ENCODE results near the gene SLC6A9.

Gene SLC6A9

DNA sequence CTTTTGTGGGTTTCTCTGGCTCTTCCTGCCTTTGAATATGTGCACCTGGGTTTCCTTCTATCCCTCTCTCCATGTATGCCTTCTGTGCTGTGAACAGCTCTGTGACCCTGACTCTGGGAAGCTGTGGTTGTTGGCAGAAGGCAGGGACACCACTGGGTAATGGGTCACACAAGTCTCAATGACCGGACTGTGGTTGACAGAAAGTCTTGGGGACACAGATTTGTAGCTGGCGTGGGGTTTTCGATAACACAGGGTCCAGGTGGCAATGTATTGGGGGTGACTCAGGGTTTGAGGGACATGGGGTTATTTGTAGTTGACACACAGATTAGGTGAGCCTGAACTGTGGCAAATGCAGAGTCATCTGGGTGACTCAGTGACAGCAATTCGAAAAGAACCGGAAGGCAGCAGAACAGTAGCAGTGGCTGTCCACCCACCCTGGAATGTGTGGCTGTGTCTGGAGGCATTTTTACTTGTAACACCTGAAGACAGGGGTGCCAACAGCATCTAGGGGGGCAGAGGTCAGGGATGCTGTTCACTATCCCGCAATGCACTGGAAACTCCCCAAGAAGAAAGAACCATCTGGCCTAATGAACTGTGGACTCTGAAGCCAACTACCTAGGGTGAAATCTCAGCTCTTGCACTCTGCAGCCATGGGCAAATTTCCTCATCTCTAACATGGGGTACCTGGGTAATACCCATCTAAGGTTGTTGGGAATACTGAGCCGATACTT lies 13.0 kb upstream of the SLC6A9 start:
- TF ChIP-seq CTCF (IDR thresholded peaks at IDR 0.05; ENCODE audit: insufficient read depth, low read length, missing control alignments) = no peak
- no peak overlapping the region for H3K4me3 ChIP-seq (ENCODE audit: low read depth, low read length)
- ChIA-PET CTCF (interaction anchor here (0.9 to 11.8 kb wide), 6 partner anchors 8 to 281 kb away, joined by 3 to 313 read pairs (median 8); partner anchors contain the start of gene ARTN), POLR2A (no interaction called here)
- DNase-seq (ENCODE audit: low read depth, low spot score) = no peak

GRCh38 chr1:44043176-44044070 lies 12.2 kb upstream of the SLC6A9 start:
- no peak for DNase-seq (ENCODE audit: low read depth, low spot score)
- CTCF ChIA-PET = interaction anchor here (0.9 to 11.8 kb wide), 9 partner anchors 8 to 280 kb away, joined by 3 to 313 read pairs (median 5); partner anchors contain the start of genes ARTN and ATP6V0B
- POLR2A ChIA-PET = interaction anchor here (0.6 kb wide), 1 partner anchor 284 kb away, joined by 3 read pairs; no protein-coding TSS in a partner anchor
- no peak for TF ChIP-seq CTCF (IDR thresholded peaks at IDR 0.05; ENCODE audit: insufficient read depth, low read length, missing control alignments)
- H3K4me3 ChIP-seq (ENCODE audit: low read depth, low read length) = no peak overlapping the region

DNA sequence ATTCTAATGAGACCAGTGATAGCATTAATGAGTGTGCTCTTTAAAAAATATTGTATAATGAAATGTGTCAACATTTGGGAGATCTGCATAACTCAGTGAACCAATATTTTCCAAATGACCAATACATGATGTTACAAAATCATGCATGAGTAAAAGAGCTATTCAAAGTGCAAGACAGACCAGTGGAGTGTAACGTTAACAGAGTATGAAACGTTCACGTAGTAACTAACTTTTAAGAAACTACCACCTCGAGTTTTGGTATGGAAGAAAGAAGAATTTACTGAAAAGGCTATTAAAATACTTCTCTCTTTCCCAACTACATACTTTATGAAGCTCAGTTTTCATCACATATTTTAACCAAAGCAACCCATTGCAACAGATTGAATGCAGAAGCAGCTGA lies 9.6 kb upstream of the SLC6A9 start:
- no peak overlapping the region for H3K4me3 ChIP-seq (ENCODE audit: low read depth, low read length)
- no peak for TF ChIP-seq CTCF (IDR thresholded peaks at IDR 0.05; ENCODE audit: insufficient read depth, low read length, missing control alignments)
- CTCF ChIA-PET = interaction anchor here (1.1 to 11.8 kb wide), 5 partner anchors 8 to 175 kb away, joined by 3 to 313 read pairs (median 4); partner anchors contain the start of genes IPO13 and SLC6A9
- POLR2A ChIA-PET = interaction anchor here (0.8 kb wide), 1 partner anchor 10 kb away, joined by 4 read pairs; the partner anchor contains the start of gene SLC6A9
- no peak for DNase-seq (ENCODE audit: low read depth, low spot score)

GRCh38 chr1:44040418-44040817 lies 9.2 kb upstream of the SLC6A9 start:
- H3K4me3 ChIP-seq (ENCODE audit: low read depth, low read length) = no peak overlapping the region
- ChIA-PET CTCF (interaction anchor here (1.5 to 11.8 kb wide), 4 partner anchors 9 to 176 kb away, joined by 3 to 313 read pairs (median 10); partner anchors contain the start of gene IPO13), POLR2A (interaction anchor here (0.8 kb wide), 1 partner anchor 9 kb away, joined by 4 read pairs; the partner anchor contains the start of gene SLC6A9)
- no peak for DNase-seq (ENCODE audit: low read depth, low spot score)
- TF ChIP-seq CTCF (IDR thresholded peaks at IDR 0.05; ENCODE audit: insufficient read depth, low read length, missing control alignments) = no peak

DNA sequence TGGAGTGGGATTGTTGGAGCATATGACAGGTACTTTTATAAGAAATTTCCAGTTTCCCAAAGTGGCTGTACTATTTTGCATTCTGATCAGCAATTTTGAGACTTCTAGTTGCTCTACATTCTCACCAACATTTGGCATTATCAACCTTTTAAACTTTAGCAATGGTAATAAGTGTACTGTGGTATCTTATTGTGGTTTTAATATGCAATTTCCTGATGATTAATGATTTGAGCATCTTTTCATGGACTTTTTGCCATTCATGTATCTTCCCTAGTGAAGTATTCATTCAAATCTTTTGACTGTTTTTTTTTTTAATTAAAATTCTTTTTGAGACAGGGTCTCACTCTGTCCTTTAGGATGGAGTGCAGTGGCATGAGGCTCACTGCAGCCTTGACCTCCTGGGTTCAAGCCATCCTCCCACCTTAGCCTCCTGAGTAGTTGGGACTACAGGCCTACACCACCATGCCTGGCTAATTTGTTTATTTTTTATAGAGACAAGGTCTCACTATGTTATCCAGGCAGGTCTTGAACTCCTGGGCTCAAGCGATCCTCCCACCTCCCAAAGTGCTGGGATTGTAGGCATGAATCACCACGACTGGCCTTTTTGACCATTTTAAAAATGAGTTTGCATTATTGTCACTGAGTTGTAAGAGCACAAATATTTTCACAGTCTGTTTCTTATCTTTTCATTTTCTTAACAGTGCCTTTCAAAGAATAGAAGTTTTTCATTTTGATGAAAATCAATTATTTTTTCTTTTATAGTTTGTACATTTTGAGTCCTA lies 7.8 kb upstream of the SLC6A9 start:
- no peak for DNase-seq (ENCODE audit: low read depth, low spot score)
- ChIA-PET CTCF (interaction anchor here (0.9 to 11.8 kb wide), 3 partner anchors 10 to 46 kb away, joined by 3 to 313 read pairs (median 16); no protein-coding TSS in a partner anchor), POLR2A (no interaction called here)
- no peak overlapping the region for H3K4me3 ChIP-seq (ENCODE audit: low read depth, low read length)
- TF ChIP-seq CTCF (IDR thresholded peaks at IDR 0.05; ENCODE audit: insufficient read depth, low read length, missing control alignments) = no peak
